ENCODE results near the gene CILP.
"Not testable (repeated sequence)": the region's sequence is repeated elsewhere in the genome, so short reads cannot be mapped to it uniquely, and the experiment has no call there.

The CILP gene

GRCh38 chr15:65210770-65211481 is at the start of gene CILP:
TSS of gene CILP (minus strand) at chr15:65211473. CDS start at chr15:65209755, 1,718 bp downstream.
- DNase-seq (ENCODE audit: low read depth, low spot score) = no peak

- DNase-seq (ENCODE audit: low read depth, low spot score) = no peak
Observed at GRCh38 chr15:65260968-65261367, 49.7 kb upstream of the CILP start.

- DNase-seq (ENCODE audit: low read depth, low spot score) = no peak
Observed at GRCh38 chr15:65259367-65259797, 48.1 kb upstream of the CILP start.

- DNase-seq (ENCODE audit: low read depth, low spot score) = no peak
Observed at GRCh38 chr15:65258375-65259262, 47.3 kb upstream of the CILP start.

- DNase-seq (ENCODE audit: low read depth, low spot score) = no peak
Observed at GRCh38 chr15:65255486-65256140, 44.3 kb upstream of the CILP start.

GRCh38 chr15:65254758-65255157 is 43.5 kb upstream of the CILP start:
- DNase-seq (ENCODE audit: low read depth, low spot score) = no peak

GRCh38 chr15:65254356-65254755 is 43.1 kb upstream of the CILP start:
- no peak for DNase-seq (ENCODE audit: low read depth, low spot score)

- DNase-seq (ENCODE audit: low read depth, low spot score) = no peak
Observed at GRCh38 chr15:65249641-65250040, 38.4 kb upstream of the CILP start.

- no peak for DNase-seq (ENCODE audit: low read depth, low spot score)
Observed at GRCh38 chr15:65248511-65249255, 37.4 kb upstream of the CILP start.

GRCh38 chr15:65246939-65247338 is 35.7 kb upstream of the CILP start:
- DNase-seq (ENCODE audit: low read depth, low spot score) = no peak

- DNase-seq (ENCODE audit: low read depth, low spot score) = no peak
Observed at GRCh38 chr15:65246026-65246714, 34.9 kb upstream of the CILP start.

- DNase-seq (ENCODE audit: low read depth, low spot score) = no peak
Observed at GRCh38 chr15:65245096-65245856, 34.0 kb upstream of the CILP start.

- no peak for DNase-seq (ENCODE audit: low read depth, low spot score)
Observed at GRCh38 chr15:65244638-65245037, 33.4 kb upstream of the CILP start.

- DNase-seq (ENCODE audit: low read depth, low spot score) = not testable (repeated sequence)
Observed at GRCh38 chr15:65236443-65236842, 25.2 kb upstream of the CILP start.

GRCh38 chr15:65233696-65234095 is 22.4 kb upstream of the CILP start:
- no peak for DNase-seq (ENCODE audit: low read depth, low spot score)

- DNase-seq (ENCODE audit: low read depth, low spot score) = no peak
Observed at GRCh38 chr15:65232520-65232919, 21.2 kb upstream of the CILP start.

- no peak for DNase-seq (ENCODE audit: low read depth, low spot score)
Observed at GRCh38 chr15:65231306-65231705, 20.0 kb upstream of the CILP start.

GRCh38 chr15:65226901-65227300 is 15.6 kb upstream of the CILP start:
- not testable (repeated sequence) for DNase-seq (ENCODE audit: low read depth, low spot score)

- DNase-seq (ENCODE audit: low read depth, low spot score) = no peak
Observed at GRCh38 chr15:65226221-65226620, 14.9 kb upstream of the CILP start.

- no peak for DNase-seq (ENCODE audit: low read depth, low spot score)
Observed at GRCh38 chr15:65223996-65224395, 12.7 kb upstream of the CILP start.

All from brain pericyte (primary cell).